H1 (cell line): ENCODE results near the gene DNASE1. TPM values are rescaled to one million over a fixed set of nuclear protein-coding genes. Genes with fewer than 3 reads are reported as not detected.

Experiments used
- CTCF ChIA-PET: fragments of 300-600 bp; sonication (Branson Sonifier 250); formaldehyde crosslinking; loops from one replicate; lab custom pipeline; 2021; ENCODE audit not compliant: partially characterized antibody; lab: Charles Lee
- POLR2A ChIA-PET: fragments of 300-600 bp; sonication (Branson Sonifier 250); formaldehyde crosslinking; loops from one replicate; lab custom pipeline; 2021; ENCODE audit warnings: inconsistent platforms; ENCODE audit not compliant: partially characterized antibody; lab: Charles Lee
- DNase-seq, 2 experiments: peaks; one replicate each; pipeline versions ENCODE4 v3.0.0 to v3.0.0-alpha.2; 2010 to 2022; ENCODE audit warnings: low spot score in 2 of 2, low read depth in 1 of 2, mixed read lengths in 1 of 2
- FAIRE-seq: peaks from 2 replicates; lab custom pipeline; 2011; peaks lifted over from hg19 to GRCh38; lab: Jason Lieb, UNC
- H2AFZ ChIP-seq: 2 replicates; pipeline ENCODE4 v1.8.1; 2012; ENCODE audit warnings: low read length, inconsistent platforms
- H2AK5ac ChIP-seq: 2 replicates; pipeline ENCODE4 v1.6.1; 2013; ENCODE audit warnings: low read depth, low read length
- H2BK120ac ChIP-seq: replicated peaks from 2 replicates; pipeline ENCODE3; 2013; ENCODE audit warnings: low read depth, low read length, inconsistent platforms
- H2BK12ac ChIP-seq: 2 replicates; pipeline ENCODE4 v1.6.1; 2013; ENCODE audit warnings: low read depth, low read length
- H2BK15ac ChIP-seq: 2 replicates; pipeline ENCODE4 v1.6.1; 2013; ENCODE audit warnings: low read length
- H2BK20ac ChIP-seq: 2 replicates; pipeline ENCODE4 v1.6.1; 2013; ENCODE audit warnings: low read length
- H2BK5ac ChIP-seq: 2 replicates; pipeline ENCODE4 v1.6.1; 2013; ENCODE audit warnings: low read depth, low read length
- H3K14ac ChIP-seq: 2 replicates; pipeline ENCODE4 v1.6.1; 2013; ENCODE audit warnings: inconsistent platforms; ENCODE audit not compliant: insufficient read length
- H3K18ac ChIP-seq: 2 replicates; pipeline ENCODE4 v1.6.1; 2013; ENCODE audit warnings: low read length; ENCODE audit errors: extremely low read depth
- H3K23ac ChIP-seq: 2 replicates; pipeline ENCODE4 v1.6.1; 2013; ENCODE audit warnings: inconsistent platforms; ENCODE audit not compliant: insufficient read length
- H3K23me2 ChIP-seq: 2 replicates; pipeline ENCODE4 v1.6.1; 2013; ENCODE audit warnings: low read depth, low read length
- H3K27ac ChIP-seq: 2 replicates; pipeline ENCODE4 v1.6.1; 2011; ENCODE audit warnings: low read depth, low read length, inconsistent platforms
- H3K27me3 ChIP-seq, 4 experiments: replicated peaks in 1 of 4; 1 replicate in 1 of 4; 2 replicates in 3 of 4; pipeline versions ENCODE4 v1.6.1 to v1.8.1; 2011 to 2013; ENCODE audit warnings: low read length in 3 of 4, mild to moderate bottlenecking in 3 of 4, inconsistent platforms in 2 of 4, mixed read lengths in 2 of 4, moderate library complexity in 1 of 4; ENCODE audit not compliant: control insufficient read depth in 3 of 4, insufficient read depth in 3 of 4; ENCODE audit errors: extremely low read depth in 1 of 4
- H3K36me3 ChIP-seq, 4 experiments: 2 replicates each; pipeline versions ENCODE4 v1.6.1 to v1.8.1; 2011 to 2013; ENCODE audit warnings: mild to moderate bottlenecking in 4 of 4, low read length in 3 of 4, moderate library complexity in 2 of 4, control low read depth in 1 of 4, inconsistent platforms in 1 of 4; ENCODE audit not compliant: insufficient read depth in 4 of 4, control insufficient read depth in 2 of 4
- H3K4ac ChIP-seq: replicated peaks from 2 replicates; pipeline ENCODE3; 2013; ENCODE audit warnings: low read length, low read depth, mixed read lengths, inconsistent platforms; ENCODE audit not compliant: insufficient read length
- H3K4me1 ChIP-seq, 4 experiments: replicated peaks in 1 of 4; 1 replicate in 1 of 4; 2 replicates in 3 of 4; pipeline versions ENCODE4 v1.6.1 to v1.8.1; 2011 to 2013; ENCODE audit warnings: low read length in 3 of 4, inconsistent platforms in 2 of 4, mixed read lengths in 1 of 4; ENCODE audit not compliant: insufficient read depth in 4 of 4, control insufficient read depth in 3 of 4
- H3K4me2 ChIP-seq, 2 experiments: 2 replicates each; pipeline versions ENCODE4 v1.6.1 to v1.8.1; 2011 to 2013; ENCODE audit warnings: low read depth in 2 of 2, low read length in 2 of 2, control low read depth in 1 of 2, inconsistent platforms in 1 of 2, mild to moderate bottlenecking in 1 of 2; ENCODE audit not compliant: insufficient read depth in 1 of 2
- H3K4me3 ChIP-seq, 4 experiments: fragments of 200-600, 300-600 bp in 1 of 4; sonication (generic), shearing (Covaris generic), sonication (Bioruptor Twin) in 1 of 4; 2 replicates each; pipeline versions ENCODE4 v1.5.1 to v1.8.1; 2011 to 2016; ENCODE audit warnings: low read length in 4 of 4, low read depth in 3 of 4, control low read depth in 2 of 4, inconsistent platforms in 2 of 4, mild to moderate bottlenecking in 2 of 4, mixed read lengths in 1 of 4, moderate library complexity in 1 of 4; ENCODE audit not compliant: insufficient read depth in 2 of 4; ENCODE audit errors: extremely low read depth in 1 of 4
- H3K56ac ChIP-seq: replicated peaks from 2 replicates; pipeline ENCODE3; 2013; ENCODE audit warnings: low read depth, mild to moderate bottlenecking, mixed read lengths, low read length, inconsistent platforms; ENCODE audit not compliant: insufficient read length
- H3K79me1 ChIP-seq: 2 replicates; pipeline ENCODE4 v1.6.1; 2013; ENCODE audit warnings: low read depth, low read length, control low read depth
- H3K79me2 ChIP-seq, 2 experiments: 2 replicates each; pipeline versions ENCODE4 v1.6.1 to v1.8.1; 2012 to 2013; ENCODE audit warnings: low read length in 2 of 2, mild to moderate bottlenecking in 2 of 2, inconsistent platforms in 1 of 2; ENCODE audit not compliant: insufficient read depth in 2 of 2, control insufficient read depth in 1 of 2
- H3K9ac ChIP-seq, 4 experiments: replicated peaks in 1 of 4; 1 replicate in 1 of 4; 2 replicates in 3 of 4; pipeline versions ENCODE4 v1.6.1 to v1.8.1; 2011 to 2013; ENCODE audit warnings: low read depth in 3 of 4, low read length in 3 of 4, control low read depth in 2 of 4, mild to moderate bottlenecking in 2 of 4, moderate library complexity in 2 of 4, inconsistent platforms in 1 of 4; ENCODE audit errors: extremely low read depth in 1 of 4
- H3K9me3 ChIP-seq, 2 experiments: 2 replicates each; pipeline versions ENCODE4 v1.6.1 to v1.8.1; 2012 to 2013; ENCODE audit warnings: mild to moderate bottlenecking in 2 of 2, moderate library complexity in 2 of 2, control low read depth in 1 of 2, inconsistent platforms in 1 of 2, low read depth in 1 of 2, low read length in 1 of 2, mixed read lengths in 1 of 2; ENCODE audit not compliant: insufficient read depth in 2 of 2
- H4K20me1 ChIP-seq, 2 experiments: replicated peaks in 1 of 2; 2 replicates each; pipeline versions ENCODE3 to v1.8.1; 2011 to 2013; ENCODE audit warnings: inconsistent platforms in 2 of 2, low read length in 2 of 2, mild to moderate bottlenecking in 1 of 2; ENCODE audit not compliant: insufficient read depth in 2 of 2, control insufficient read depth in 1 of 2
- H4K5ac ChIP-seq: 2 replicates; pipeline ENCODE4 v1.6.1; 2013; ENCODE audit warnings: low read length, low read depth, mixed read lengths, inconsistent platforms; ENCODE audit not compliant: insufficient read length
- H4K8ac ChIP-seq: 2 replicates; pipeline ENCODE4 v1.8.0; 2013; ENCODE audit warnings: mild to moderate bottlenecking, moderate library complexity, low read length, inconsistent platforms; ENCODE audit not compliant: insufficient read depth; ENCODE audit errors: extremely low read depth
- H4K91ac ChIP-seq: replicated peaks from 2 replicates; pipeline ENCODE3; 2013; ENCODE audit warnings: low read length, mixed read lengths, inconsistent platforms; ENCODE audit not compliant: insufficient read length
- CBX8 ChIP-seq: fragments of 300-800, 300-1000 bp; sonication (generic); IDR thresholded peaks from 2 replicates; pipeline ENCODE4 v1.7.1; 2016; ENCODE audit warnings: low read depth, low read length, borderline replicate concordance
- CHD2 ChIP-seq: IDR thresholded peaks from 2 replicates; pipeline ENCODE4 v1.6.1; 2012; ENCODE audit warnings: low read length, improper control_type of control experiment
- CREB1 ChIP-seq: IDR thresholded peaks from 2 replicates; pipeline ENCODE4 v1.6.1; 2012; ENCODE audit warnings: inconsistent platforms
- JUN ChIP-seq: IDR thresholded peaks from 2 replicates; pipeline ENCODE4 v1.6.1; 2011; ENCODE audit warnings: low read depth, mild to moderate bottlenecking, improper control_type of control experiment, low read length
- KDM1A ChIP-seq: fragments of 200-600, 300-600 bp; sonication (generic); IDR thresholded peaks from 2 replicates; pipeline ENCODE4 v1.7.1; 2016; ENCODE audit warnings: mild to moderate bottlenecking, low read length, borderline replicate concordance
- KDM4A ChIP-seq: IDR thresholded peaks from one replicate; pipeline ENCODE4 v1.7.1; 2012; ENCODE audit warnings: low read depth, mild to moderate bottlenecking, moderate library complexity, low read length, inconsistent platforms; ENCODE audit not compliant: severe bottlenecking
- KDM5A ChIP-seq: fragments of 200-600 bp; IDR thresholded peaks from 2 replicates; pipeline ENCODE4 v1.7.1; 2012; ENCODE audit warnings: mild to moderate bottlenecking, low read length, inconsistent platforms, mixed read lengths
- RAD21 ChIP-seq, 2 experiments: IDR thresholded peaks in 1 of 2; conservative IDR thresholded peaks in 1 of 2; 2 replicates each; pipeline ENCODE4 v1.6.1; 2011; ENCODE audit warnings: low read depth in 2 of 2, low read length in 2 of 2, improper control_type of control experiment in 1 of 2, inconsistent platforms in 1 of 2, mild to moderate bottlenecking in 1 of 2, moderate library complexity in 1 of 2
- RFX5 ChIP-seq: IDR thresholded peaks from 2 replicates; pipeline ENCODE4 v1.6.1; 2011; ENCODE audit warnings: low read depth, low read length, improper control_type of control experiment, borderline replicate concordance
- SIN3A ChIP-seq, 2 experiments: IDR thresholded peaks in 1 of 2; conservative IDR thresholded peaks in 1 of 2; 2 replicates each; pipeline ENCODE4 v1.6.1; 2011 to 2012; ENCODE audit warnings: low read length in 2 of 2, improper control_type of control experiment in 1 of 2, low read depth in 1 of 2, mild to moderate bottlenecking in 1 of 2
- SRF ChIP-seq: IDR thresholded peaks from 2 replicates; pipeline ENCODE4 v1.6.1; 2011; ENCODE audit warnings: mild to moderate bottlenecking, low read depth, low read length, moderate library complexity
- WGBS, 2 experiments: shearing (Covaris generic) in 1 of 2; methylation state at CpG; one replicate each; pipeline versions ENCODE4 v1.1.6 to v1.1.7; 2013 to 2015; ENCODE audit warnings: low lambda C conversion rate in 2 of 2, mixed read lengths in 2 of 2, inconsistent platforms in 1 of 2, low coverage in 1 of 2, missing lambda C conversion rate in 1 of 2; ENCODE audit not compliant: insufficient replicate concordance in 2 of 2, insufficient coverage in 1 of 2, insufficient read length in 1 of 2; ENCODE audit errors: extremely low coverage in 1 of 2, missing lambda C conversion rate in 1 of 2; 5-methylcytosine and 5-hydroxymethylcytosine counted together
- polyA plus RNA-seq, 7 experiments: library from polyadenylated mRNA; depleted of rRNA in 3 of 7; stranded (reverse) in 5 of 7; unstranded in 2 of 7; fragments of >200 nt in 5 of 7; fragments of 200-250 nt in 2 of 7; gene quantifications; 1 replicate in 5 of 7; 2 replicates in 1 of 7; 4 replicates in 1 of 7; pipeline versions ENCODE4 v1.2.1 to v1.2.3, GENCODE V29; 2011 to 2013; ENCODE audit warnings: missing spikeins in 2 of 7, mixed read lengths in 2 of 7
- total RNA-seq: library from RNA; stranded (reverse); fragmentation: NEBNext Ultra II Directional; extraction: Animal tissue kit (Norgen Biotek cat#: 25700); gene quantifications from 2 replicates; pipeline ENCODE4 v1.2.1, GENCODE V29; 2021
- TF ChIP-seq, protein P1 (sequence below): IDR thresholded peaks from 2 replicates; pipeline ENCODE4 v1.6.1; 2012; ENCODE audit warnings: inconsistent platforms

Gene DNASE1
- total and polyA plus RNA-seq, 2 of the 8 experiments (the other 6 are each of a cell fraction or from before 2014, with no cell fraction given) = 11.5 to 16.7 TPM

DNA sequence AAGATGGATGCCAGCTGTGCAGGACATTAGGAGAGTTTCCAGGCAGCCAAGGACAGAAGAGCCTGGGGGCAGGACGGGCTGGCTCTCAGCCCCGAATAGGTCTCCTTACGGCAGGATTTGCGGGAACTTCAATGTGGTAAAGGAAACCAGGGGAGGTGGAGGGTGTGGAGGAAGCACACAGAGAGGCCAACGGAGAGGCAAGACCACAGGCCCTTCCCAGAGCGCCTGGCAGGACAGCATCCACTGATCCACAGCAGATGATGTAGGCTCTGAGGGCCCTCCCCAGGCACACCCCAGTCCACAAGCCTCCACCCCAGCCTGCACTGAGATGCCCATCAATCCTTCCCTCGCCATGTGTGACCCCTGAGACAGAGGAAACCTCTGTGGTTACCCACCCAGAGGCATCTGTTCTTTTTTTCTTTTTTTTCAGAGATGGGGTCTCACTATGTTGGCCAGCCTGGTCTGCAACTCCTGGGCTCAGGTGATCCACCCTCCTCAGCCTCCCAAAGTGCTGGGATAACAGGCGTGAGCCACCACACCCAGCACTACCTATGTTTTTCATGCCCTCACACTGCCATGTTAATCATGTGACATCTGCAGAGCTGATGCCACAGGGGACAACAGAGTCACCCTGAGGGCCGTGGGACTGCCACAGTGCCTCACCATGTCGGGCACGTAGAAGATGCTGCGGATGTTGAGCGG, 19.3 kb downstream of the DNASE1 start:
- H3K79me1 ChIP-seq = no peaks in the 10 kb centered on the region; the same call in 1 of the 2 replicates
- FAIRE-seq = no peak
- TF ChIP-seq SIN3A (conservative IDR thresholded peaks at IDR 0.05 in 1 of 2, IDR thresholded peaks at IDR 0.05 in 1 of 2; ENCODE audit: low read depth in 1 of 2, low read length in 2 of 2) (no peak), RFX5 (no peak), KDM1A (no peak), CHD2 (no peak), JUN (no peak), CBX8 (no peak), RAD21 (IDR thresholded peaks at IDR 0.05 in 1 of 2, conservative IDR thresholded peaks at IDR 0.05 in 1 of 2; ENCODE audit: low read depth in 2 of 2, low read length in 2 of 2) (no peak), KDM4A (no peak), KDM5A (no peak), SRF (no peak), CREB1 (no peak)
- TF ChIP-seq, protein P1, sequence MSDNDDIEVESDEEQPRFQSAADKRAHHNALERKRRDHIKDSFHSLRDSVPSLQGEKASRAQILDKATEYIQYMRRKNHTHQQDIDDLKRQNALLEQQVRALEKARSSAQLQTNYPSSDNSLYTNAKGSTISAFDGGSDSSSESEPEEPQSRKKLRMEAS = no peak

More for the DNA sequence above, 19.3 kb downstream of the DNASE1 start:
- H3K4me2 ChIP-seq = no peak overlapping the region
- H2BK20ac ChIP-seq = no peak overlapping the region
- H3K18ac ChIP-seq = no peak overlapping the region
- H3K9ac ChIP-seq = no peak overlapping the region
- H2BK15ac ChIP-seq = no peak overlapping the region
- H2BK12ac ChIP-seq = no peak overlapping the region
- no peaks in the 10 kb centered on the region for H3K9me3 ChIP-seq
- H2BK5ac ChIP-seq = no peak overlapping the region
- H3K4ac ChIP-seq = no peak overlapping the region
- no peak overlapping the region for H2AK5ac ChIP-seq
- peaks cover 4 to 14% of the 10 kb centered on the region in 2 experiments for H4K20me1 ChIP-seq
- no peaks in the 10 kb centered on the region for H3K27me3 ChIP-seq
- CTCF ChIA-PET = interaction anchor here (0.7 to 3.6 kb wide), 11 partner anchors 9 to 206 kb away, joined by 3 to 17 read pairs (median 4); no protein-coding TSS in a partner anchor
- POLR2A ChIA-PET = interaction anchor here (0.6 to 1.2 kb wide), 2 partner anchors 11 to 18 kb away, joined by 3 to 4 read pairs; no protein-coding TSS in a partner anchor
- H3K23ac ChIP-seq = no peak overlapping the region
- no peak overlapping the region for H3K56ac ChIP-seq
- H3K14ac ChIP-seq = no peak overlapping the region
- no peak overlapping the region for H4K91ac ChIP-seq
- H3K23me2 ChIP-seq = no peaks in the 10 kb centered on the region
- peaks cover 26 to 60% (median 57%) of the 10 kb centered on the region in 4 experiments for H3K36me3 ChIP-seq
- no peak overlapping the region for H3K27ac ChIP-seq
- H2AFZ ChIP-seq = no peak overlapping the region
- H3K79me2 ChIP-seq = no peaks in the 10 kb centered on the region
- H4K8ac ChIP-seq = peak overlapping the region; percentile 71; the same call in 1 of the 2 replicates
- 97% methylated on average over 12 of the region's 13 CpGs; no CpG with 5 or more reads in 1 of the 2 experiments for WGBS, 2 experiments
- no peak overlapping the region for H3K4me3 ChIP-seq
- H4K5ac ChIP-seq = no peak overlapping the region
- no peaks in the 10 kb centered on the region for H3K4me1 ChIP-seq
- DNase-seq = no peak
- no peak overlapping the region for H2BK120ac ChIP-seq
